Retinal pigment epithelial cell (primary cell): Measurements from ENCODE around the gene ZNF618.

Experiments
- DNase-seq: peaks from one replicate; pipeline ENCODE4 v3.0.0-alpha.2; 2010; ENCODE audit warnings: low read depth
- H3K4me3 ChIP-seq: 2 replicates; pipeline ENCODE4 v1.5.1; 2011; ENCODE audit warnings: mild to moderate bottlenecking, low read length, control low read depth, moderate library complexity
- TF ChIP-seq, protein P1 (sequence below): conservative IDR thresholded peaks from 2 replicates; pipeline ENCODE4 v1.5.1; 2011; ENCODE audit warnings: low read depth, low read length, control low read depth, inconsistent platforms

ZNF618 gene

DNA sequence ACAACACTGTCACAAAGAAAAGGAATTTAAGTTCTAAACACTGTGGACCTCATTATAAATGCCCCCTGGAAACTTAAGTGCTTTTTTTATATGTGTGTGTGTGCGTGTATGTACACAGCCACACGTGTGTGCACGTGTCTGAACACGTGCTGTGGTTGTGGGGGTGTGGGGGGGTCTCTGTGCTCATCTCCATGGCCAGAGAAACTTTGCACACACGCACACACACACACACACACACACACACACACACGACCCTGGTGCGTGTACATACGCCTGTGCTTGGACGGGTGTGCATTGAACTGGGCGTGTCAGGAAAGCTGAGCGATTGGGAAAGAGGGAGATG, 174.1 kb downstream of the ZNF618 start:
- TF ChIP-seq, protein P1, sequence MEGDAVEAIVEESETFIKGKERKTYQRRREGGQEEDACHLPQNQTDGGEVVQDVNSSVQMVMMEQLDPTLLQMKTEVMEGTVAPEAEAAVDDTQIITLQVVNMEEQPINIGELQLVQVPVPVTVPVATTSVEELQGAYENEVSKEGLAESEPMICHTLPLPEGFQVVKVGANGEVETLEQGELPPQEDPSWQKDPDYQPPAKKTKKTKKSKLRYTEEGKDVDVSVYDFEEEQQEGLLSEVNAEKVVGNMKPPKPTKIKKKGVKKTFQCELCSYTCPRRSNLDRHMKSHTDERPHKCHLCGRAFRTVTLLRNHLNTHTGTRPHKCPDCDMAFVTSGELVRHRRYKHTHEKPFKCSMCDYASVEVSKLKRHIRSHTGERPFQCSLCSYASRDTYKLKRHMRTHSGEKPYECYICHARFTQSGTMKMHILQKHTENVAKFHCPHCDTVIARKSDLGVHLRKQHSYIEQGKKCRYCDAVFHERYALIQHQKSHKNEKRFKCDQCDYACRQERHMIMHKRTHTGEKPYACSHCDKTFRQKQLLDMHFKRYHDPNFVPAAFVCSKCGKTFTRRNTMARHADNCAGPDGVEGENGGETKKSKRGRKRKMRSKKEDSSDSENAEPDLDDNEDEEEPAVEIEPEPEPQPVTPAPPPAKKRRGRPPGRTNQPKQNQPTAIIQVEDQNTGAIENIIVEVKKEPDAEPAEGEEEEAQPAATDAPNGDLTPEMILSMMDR = no peak
- H3K4me3 ChIP-seq = no peak overlapping the region
- DNase-seq = no peak

DNA sequence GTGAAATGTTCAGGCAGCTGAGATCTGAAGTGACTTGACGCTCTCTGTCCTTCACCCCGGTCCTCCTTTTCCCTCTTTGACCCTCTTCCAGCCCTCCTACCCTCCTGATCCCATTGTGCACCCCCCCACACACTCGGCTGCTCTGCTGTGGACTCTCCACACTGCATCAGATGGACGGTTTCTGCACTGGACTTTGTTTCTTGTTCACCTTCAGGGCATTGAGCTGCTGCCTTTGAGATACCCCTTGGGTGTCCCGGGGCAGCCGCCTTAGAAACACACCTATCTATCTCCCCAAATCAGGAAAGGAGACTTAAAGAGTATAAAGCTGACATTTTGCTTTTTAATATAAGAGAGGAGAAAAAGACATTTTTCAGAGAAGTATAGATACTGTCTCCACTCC, 174.5 kb downstream of the ZNF618 start:
- H3K4me3 ChIP-seq = no peak overlapping the region
- DNase-seq = no peak
- TF ChIP-seq, protein P1 = no peak

DNA sequence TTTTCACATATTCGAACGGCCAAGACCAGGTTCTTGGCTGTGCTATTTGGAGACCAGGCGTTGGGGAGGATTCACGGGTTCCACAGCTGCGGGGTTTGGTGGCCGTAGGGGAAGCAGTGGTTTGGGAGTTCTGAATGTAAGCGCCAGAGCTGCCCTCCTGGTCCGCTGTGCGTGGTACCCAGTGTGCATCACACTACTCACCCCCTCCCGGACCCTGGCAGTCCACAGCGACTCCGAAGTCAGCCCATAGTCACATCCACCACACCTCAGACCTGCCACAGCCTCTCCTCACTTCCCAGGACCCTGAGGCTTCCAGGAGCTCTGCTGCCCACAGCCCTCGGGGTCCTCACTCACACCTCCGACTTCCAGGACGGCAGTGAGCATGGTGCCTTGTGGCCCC, 175.2 kb downstream of the ZNF618 start:
- no peak for DNase-seq
- TF ChIP-seq, protein P1 = no peak
- no peak overlapping the region for H3K4me3 ChIP-seq

DNA sequence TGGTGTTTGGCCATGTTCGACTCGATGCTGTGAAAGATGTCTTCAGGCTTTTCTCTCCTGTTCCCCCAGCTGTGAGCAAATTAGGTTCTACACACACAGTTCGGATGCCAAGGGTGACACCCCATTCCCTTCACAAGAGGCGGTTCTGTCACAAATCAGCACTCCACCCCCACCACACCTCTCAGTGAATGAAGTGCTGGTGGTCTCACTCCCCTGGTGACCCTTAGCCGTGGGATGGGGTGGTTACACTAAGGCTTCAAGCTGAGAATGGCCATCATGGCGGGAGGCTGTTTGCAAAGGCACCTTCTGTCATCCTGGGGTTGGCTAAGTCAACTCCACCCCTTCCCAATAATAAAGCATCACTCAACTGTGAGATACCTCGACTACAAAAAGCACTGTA, 175.6 kb downstream of the ZNF618 start:
- TF ChIP-seq, protein P1 = no peak
- no peak for DNase-seq
- no peak overlapping the region for H3K4me3 ChIP-seq

DNA sequence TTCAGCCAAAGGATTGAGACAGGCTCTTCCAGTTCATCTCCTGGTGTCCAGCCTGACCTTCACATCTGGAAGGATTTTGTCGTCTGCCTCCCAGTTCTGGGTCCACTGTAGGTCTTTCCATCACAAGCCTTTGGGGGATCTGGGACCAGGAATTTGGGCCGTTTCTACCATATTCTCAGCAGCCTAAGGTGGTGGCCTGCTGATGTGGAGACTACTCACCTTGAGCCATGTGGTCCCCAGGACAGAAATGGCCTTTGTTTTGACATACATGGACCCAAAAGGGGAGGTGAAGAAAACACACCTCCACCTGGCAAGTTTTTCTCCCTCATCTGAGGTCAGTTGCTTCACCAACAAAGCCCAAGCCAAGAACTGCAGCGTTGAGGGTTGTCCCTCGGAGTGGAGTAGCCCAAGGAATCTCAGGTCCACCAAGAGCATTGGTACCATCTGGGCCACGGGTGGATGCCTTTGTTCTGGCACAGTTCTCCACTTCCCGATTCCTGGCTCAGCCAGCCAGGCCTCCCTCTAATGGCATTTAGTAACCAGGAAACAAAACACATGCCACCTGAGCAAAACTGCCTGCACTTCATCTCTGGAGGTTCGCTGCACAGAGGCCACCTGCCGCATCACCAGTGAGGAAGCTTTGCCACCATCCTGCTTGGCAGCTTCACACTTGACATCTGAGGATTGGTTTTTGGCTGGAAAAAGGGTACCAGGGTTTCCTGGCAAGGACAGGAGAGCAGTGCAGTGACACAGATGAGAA, 177.3 kb downstream of the ZNF618 start:
- no peak for DNase-seq
- H3K4me3 ChIP-seq = no peak overlapping the region
- TF ChIP-seq, protein P1 = no peak

DNA sequence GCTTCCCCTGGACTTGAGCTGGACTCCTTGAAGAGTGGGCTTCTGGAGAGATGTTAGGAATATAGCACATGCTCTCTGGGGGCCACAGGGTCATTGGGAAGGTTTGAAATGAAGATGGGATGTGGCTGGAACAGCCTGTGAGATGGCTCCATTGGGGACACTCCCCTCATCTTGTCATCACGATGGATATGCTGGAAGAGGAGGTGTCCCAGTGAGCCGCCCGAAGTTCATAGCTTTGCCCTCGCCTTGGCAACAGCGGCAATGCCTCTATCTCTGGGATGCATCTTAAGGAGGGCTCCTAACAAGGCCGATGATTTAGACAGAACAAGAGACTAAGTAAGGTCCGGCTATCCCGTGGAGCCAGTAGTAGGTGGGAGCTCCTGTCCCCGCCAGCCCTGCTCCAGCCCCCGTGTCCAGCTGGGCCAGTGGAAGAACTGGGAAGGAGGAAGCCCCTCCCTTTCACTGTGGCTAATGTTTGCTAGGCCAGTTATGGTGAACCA, 178.1 kb downstream of the ZNF618 start:
- no peak for DNase-seq
- TF ChIP-seq, protein P1 = no peak
- H3K4me3 ChIP-seq = no peak overlapping the region

DNA sequence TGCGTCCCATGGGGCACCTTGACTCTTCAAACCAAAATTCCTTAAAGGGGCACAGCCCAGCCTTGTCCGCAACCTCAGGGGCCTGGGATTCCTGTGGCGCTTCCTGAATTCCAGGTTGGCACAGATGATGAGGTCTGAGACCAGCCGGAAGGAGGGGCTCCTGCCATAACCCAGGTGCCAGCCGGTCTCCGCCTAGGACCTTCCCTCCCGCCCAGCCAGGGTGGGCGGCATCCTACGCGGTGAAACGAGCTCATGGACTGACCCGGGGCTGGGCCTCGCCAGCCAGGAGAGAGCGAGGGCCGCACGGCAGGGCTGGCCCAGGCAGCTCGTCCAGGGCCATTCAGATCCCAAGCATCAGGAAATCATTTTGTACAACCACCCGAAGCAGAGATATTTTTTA, 179.0 kb downstream of the ZNF618 start:
- DNase-seq = no peak
- TF ChIP-seq, protein P1 = no peak
- H3K4me3 ChIP-seq = no peak overlapping the region
